NT2/D1 (cell line): Measurements from ENCODE around the gene SDK2.

Experiments used
- DNase-seq: peaks from one replicate; pipeline ENCODE4 v3.0.0-alpha.2; 2011; ENCODE audit warnings: low read depth, low spot score
- H3K27me3 ChIP-seq: 2 replicates; pipeline ENCODE4 v1.6.0; 2011; ENCODE audit warnings: mild to moderate bottlenecking; ENCODE audit not compliant: insufficient read length, insufficient read depth
- H3K36me3 ChIP-seq: 2 replicates; pipeline ENCODE4 v1.6.1; 2011; ENCODE audit warnings: mild to moderate bottlenecking, low read length, mixed read lengths; ENCODE audit not compliant: insufficient read depth, insufficient read length
- H3K4me1 ChIP-seq: 2 replicates; pipeline ENCODE4 v1.5.1; 2011; ENCODE audit not compliant: insufficient read depth, insufficient read length
- H3K4me3 ChIP-seq: 2 replicates; pipeline ENCODE4 v1.5.1; 2011; ENCODE audit warnings: low read depth; ENCODE audit not compliant: insufficient read length
- H3K9ac ChIP-seq: 2 replicates; pipeline ENCODE4 v1.6.0; 2011; ENCODE audit warnings: low read depth; ENCODE audit not compliant: insufficient read length
- H3K9me3 ChIP-seq: 2 replicates; pipeline ENCODE4 v1.5.1; 2011; ENCODE audit warnings: mild to moderate bottlenecking, low read length; ENCODE audit not compliant: insufficient read depth
- SUZ12 ChIP-seq: IDR thresholded peaks from 2 replicates; pipeline ENCODE4 v1.6.1; 2011; ENCODE audit not compliant: insufficient read length, insufficient read depth; ENCODE audit errors: extremely low read depth
- YY1 ChIP-seq: IDR thresholded peaks from 2 replicates; pipeline ENCODE4 v1.6.1; 2011; ENCODE audit not compliant: insufficient read length, insufficient read depth
- ZNF274 ChIP-seq: IDR thresholded peaks from 2 replicates; pipeline ENCODE4 v1.6.1; 2011; ENCODE audit warnings: mild to moderate bottlenecking, low read depth, low read length

The SDK2 gene

DNA sequence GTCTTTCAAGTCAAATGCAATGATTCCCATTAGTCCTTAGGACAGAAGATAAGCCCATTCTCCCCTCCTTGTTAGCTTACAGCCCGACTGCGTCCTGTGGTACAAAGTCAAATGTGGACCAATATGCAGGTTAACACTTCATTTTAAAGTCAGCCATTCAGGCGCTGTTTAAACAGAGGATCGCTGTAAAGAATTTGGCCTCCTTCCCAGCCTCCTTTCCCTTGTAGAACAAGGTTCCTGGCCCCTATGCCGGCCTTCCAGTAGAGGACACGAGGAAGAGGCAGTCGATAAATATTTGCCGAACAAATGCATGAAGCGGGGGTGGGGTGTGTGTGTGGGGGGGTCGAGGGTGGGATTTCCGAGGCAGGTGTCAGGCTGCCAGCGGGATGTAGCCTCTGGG lies 4.3 kb downstream of the SDK2 start:
- no peak overlapping the region for H3K9ac ChIP-seq
- H3K27me3 ChIP-seq, result no peaks in the 10 kb centered on the region
- peaks cover 12% of the 10 kb centered on the region for H3K36me3 ChIP-seq
- H3K4me3 ChIP-seq, result no peak overlapping the region
- H3K4me1 ChIP-seq, result peaks cover 25% of the 10 kb centered on the region
- DNase-seq, result no peak
- TF ChIP-seq SUZ12 (no peak), YY1 (no peak), ZNF274 (no peak)
- H3K9me3 ChIP-seq, result no peaks in the 10 kb centered on the region

- no peak overlapping the region for H3K4me3 ChIP-seq
- H3K9me3 ChIP-seq, result no peaks in the 10 kb centered on the region
- no peak for TF ChIP-seq YY1
- no peak for TF ChIP-seq SUZ12
- no peak for TF ChIP-seq ZNF274
- no peak for DNase-seq
- H3K9ac ChIP-seq, result no peak overlapping the region
- H3K27me3 ChIP-seq, result no peaks in the 10 kb centered on the region
- peaks cover 25% of the 10 kb centered on the region for H3K4me1 ChIP-seq
- peaks cover 12% of the 10 kb centered on the region for H3K36me3 ChIP-seq
Measured at GRCh38 chr17:73639322-73639721, 4.9 kb downstream of the SDK2 start.

DNA sequence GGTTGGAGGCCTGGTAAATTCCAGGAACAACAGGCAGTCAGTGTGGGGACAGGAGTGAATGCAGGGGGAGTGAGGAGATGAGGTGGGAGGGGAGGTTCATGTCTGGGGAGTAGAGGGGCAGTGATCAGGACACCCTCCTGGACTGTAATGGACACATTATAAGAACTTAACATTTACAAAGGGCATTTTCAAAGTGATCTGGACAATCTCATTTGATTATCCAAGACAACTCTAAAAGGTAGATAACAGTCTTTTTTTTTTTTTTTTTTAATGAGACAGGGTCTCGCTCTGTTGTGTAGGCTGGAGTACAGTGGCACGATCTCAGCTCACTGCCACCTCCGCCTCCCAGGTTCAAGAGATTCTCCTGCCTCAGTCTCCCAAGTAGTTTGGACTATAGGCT lies 5.7 kb downstream of the SDK2 start:
- Histone ChIP-seq H3K4me3 (no peak overlapping the region), H3K9ac (no peak overlapping the region), H3K9me3 (no peaks in the 10 kb centered on the region), H3K36me3 (peaks cover 12% of the 10 kb centered on the region), H3K4me1 (peaks cover 25% of the 10 kb centered on the region), H3K27me3 (no peaks in the 10 kb centered on the region)
- no peak for DNase-seq
- TF ChIP-seq YY1 (no peak), ZNF274 (no peak), SUZ12 (no peak)

DNA sequence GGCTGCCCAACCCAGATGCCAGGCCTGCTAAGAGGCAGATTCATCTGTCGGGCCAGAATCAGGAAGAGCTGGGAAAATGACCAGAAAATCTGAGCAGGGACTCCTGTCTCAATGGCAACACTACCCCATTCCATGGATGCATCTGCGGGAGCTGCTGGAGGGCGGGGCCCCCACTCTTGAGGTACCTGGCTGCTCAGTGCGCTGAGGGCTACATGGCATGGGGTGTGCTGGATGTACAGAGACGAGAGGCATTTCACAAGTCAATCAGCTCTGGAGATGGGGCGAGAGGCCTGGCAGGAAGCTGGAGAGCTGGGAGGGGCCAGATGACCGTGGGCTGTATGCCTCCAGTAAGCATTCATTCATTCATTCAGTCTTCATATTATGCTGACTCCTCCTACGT lies 6.4 kb downstream of the SDK2 start:
- no peak for DNase-seq
- Histone ChIP-seq H3K4me1 (peaks cover 25% of the 10 kb centered on the region), H3K9me3 (no peaks in the 10 kb centered on the region), H3K27me3 (no peaks in the 10 kb centered on the region), H3K9ac (no peak overlapping the region), H3K4me3 (no peak overlapping the region), H3K36me3 (peaks cover 12% of the 10 kb centered on the region)
- TF ChIP-seq YY1 (no peak), SUZ12 (no peak), ZNF274 (no peak)

DNA sequence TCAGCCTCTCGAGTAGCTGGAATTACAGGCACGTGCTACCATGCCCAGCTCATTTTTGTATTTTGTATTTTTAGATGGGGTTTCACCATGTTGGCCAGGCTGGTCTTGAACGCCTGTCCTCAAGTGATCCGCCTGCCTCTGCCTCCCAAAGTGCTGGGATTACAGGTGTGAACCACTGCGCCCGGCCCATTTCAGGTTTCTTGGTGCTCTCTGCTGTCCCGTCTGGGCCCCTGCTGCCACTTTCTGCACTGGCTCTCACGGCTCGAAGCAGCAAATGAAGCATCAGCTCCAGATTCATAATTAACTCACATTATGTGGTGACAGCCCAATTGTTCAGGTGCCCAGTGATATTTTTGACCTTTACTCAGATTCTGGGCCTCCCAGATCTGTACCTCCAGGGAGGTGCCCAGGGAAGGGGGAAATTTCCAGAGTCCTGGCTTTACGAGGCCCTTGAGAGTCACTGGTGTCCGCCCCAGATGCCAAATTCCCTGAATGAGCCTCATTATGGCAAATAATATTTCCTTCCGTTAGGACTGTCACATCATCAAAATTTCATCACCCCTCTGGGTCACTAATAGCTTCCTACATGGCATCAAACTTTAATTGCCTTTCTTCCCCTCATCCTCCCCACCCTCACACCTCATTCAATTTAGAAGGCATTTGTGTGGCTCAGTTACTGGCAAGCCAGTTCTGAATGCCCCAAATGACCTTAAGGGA lies 9.0 kb downstream of the SDK2 start:
- Histone ChIP-seq H3K9ac (no peak overlapping the region), H3K27me3 (no peaks in the 10 kb centered on the region), H3K4me1 (peaks cover 20% of the 10 kb centered on the region), H3K9me3 (no peaks in the 10 kb centered on the region), H3K36me3 (peaks cover 12% of the 10 kb centered on the region), H3K4me3 (no peak overlapping the region)
- no peak for TF ChIP-seq SUZ12
- TF ChIP-seq YY1, result no peak
- TF ChIP-seq ZNF274, result no peak
- no peak for DNase-seq

DNA sequence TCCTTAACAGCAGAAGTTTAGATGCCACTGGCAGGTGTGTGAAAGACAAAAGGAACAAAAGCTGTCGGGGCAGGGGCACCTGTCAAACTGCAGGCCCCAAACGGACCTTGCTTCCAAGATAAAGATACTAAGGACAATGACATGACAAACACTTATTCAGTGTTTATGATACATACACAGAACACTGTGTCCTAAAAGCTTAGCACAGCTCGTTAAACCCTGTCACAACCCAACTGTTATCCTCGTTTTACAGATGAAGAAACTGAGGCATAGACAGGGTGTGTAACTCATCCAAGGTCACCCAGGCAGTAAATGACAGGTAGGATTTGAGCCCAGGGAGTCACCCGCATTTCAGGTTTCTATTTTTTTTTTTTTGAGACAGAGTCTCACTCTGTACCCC lies 9.6 kb downstream of the SDK2 start:
- H3K36me3 ChIP-seq, result peaks cover 12% of the 10 kb centered on the region
- no peak overlapping the region for H3K9ac ChIP-seq
- DNase-seq, result no peak
- H3K4me3 ChIP-seq, result no peak overlapping the region
- TF ChIP-seq SUZ12 (no peak), YY1 (no peak), ZNF274 (no peak)
- peaks cover 20% of the 10 kb centered on the region for H3K4me1 ChIP-seq
- no peaks in the 10 kb centered on the region for H3K27me3 ChIP-seq
- no peaks in the 10 kb centered on the region for H3K9me3 ChIP-seq

DNA sequence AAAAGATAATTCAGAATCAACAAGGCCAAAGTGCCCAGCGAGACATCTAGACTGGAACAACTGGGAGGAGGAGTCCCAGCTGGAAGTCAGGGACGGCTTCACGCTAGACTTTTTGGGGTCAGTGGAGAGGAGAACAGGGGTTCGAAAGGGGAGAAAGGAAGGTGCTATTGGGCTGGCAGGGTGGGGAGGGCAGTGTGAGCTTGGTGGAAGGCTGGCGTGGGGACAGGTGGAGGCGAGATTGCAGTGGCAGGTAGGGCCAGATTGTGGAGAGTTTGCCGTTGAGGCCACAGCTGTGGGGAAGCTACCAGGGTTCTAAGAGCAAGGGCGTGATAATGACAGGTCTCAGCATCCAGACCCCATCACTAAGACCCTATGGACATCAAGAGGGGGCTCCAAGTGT lies 10.5 kb downstream of the SDK2 start:
- H3K9me3 ChIP-seq, result no peaks in the 10 kb centered on the region
- no peak for DNase-seq
- no peak for TF ChIP-seq ZNF274
- TF ChIP-seq SUZ12, result no peak
- no peak for TF ChIP-seq YY1
- H3K4me1 ChIP-seq, result peaks cover 27% of the 10 kb centered on the region
- H3K4me3 ChIP-seq, result no peak overlapping the region
- H3K9ac ChIP-seq, result no peak overlapping the region
- H3K27me3 ChIP-seq, result no peaks in the 10 kb centered on the region
- H3K36me3 ChIP-seq, result peaks cover 12% of the 10 kb centered on the region
